ENCODE data around the gene GGA2.
A peak's percentile ranks its signal among the peaks of the same experiment; 100 is the strongest.
"Not testable (repeated sequence)": the region's sequence is repeated elsewhere in the genome, so short reads cannot be mapped to it uniquely, and the experiment has no call there.

GGA2 gene

GRCh38 chr16:23523321-23523720 is 13.0 kb upstream of the GGA2 start:
- DNase-seq, result no peak

DNA sequence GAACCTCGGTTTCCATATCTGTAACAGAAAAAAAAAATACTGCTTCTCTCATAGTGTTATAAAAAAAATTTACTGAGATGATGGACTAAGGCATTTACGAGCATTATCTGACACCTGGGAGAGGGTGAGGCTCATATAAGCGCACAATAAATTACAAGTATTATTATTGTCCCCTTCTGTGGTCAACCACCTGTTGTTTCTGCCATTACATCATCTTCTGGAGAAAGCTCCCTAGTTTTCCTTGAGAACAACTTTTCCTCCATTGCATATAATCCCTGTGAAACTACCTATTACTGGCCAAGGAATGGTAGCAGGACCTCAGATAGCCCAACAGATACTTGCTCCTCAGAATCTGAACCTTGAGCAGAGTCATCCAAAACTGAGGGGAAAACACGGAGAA is 11.7 kb upstream of the GGA2 start:
- DNase-seq, result no peak

DNA sequence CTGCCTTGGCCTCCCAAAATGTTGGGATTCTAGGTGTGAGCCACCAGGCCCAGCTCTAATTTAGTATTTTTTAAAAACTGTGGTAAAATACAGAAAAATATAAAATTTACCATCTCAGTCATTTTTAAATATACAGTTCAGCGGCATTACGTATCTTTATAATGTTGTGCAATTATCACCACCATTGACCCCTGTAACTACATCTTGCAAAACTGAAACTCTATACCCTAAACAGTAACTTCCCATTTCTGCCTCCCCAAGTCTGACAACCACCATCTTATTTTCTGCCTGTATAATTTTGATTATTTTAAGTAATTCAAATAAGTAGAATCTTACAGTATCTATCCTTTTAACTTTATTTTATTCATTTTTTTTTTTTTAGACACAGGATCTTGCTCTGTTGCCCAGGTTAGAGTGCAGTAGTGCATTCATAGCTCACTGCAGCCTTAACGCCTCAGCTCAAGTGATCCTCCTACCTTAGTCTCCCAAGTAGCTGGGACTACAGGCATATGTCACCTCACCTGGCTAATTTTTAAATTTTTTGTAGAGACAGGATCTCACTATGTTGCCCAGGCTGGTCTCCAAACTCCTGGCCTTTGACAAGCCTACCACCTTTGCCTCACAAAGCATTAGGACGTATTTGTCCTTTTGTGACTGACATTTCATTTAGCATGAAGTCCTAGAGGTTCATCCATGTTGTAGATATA is 10.9 kb upstream of the GGA2 start:
- no peak for DNase-seq

- no peak for DNase-seq
Measured at GRCh38 chr16:23520500-23520899, 10.2 kb upstream of the GGA2 start.

GRCh38 chr16:23519282-23519681 is 9.0 kb upstream of the GGA2 start:
- DNase-seq, result no peak

DNA sequence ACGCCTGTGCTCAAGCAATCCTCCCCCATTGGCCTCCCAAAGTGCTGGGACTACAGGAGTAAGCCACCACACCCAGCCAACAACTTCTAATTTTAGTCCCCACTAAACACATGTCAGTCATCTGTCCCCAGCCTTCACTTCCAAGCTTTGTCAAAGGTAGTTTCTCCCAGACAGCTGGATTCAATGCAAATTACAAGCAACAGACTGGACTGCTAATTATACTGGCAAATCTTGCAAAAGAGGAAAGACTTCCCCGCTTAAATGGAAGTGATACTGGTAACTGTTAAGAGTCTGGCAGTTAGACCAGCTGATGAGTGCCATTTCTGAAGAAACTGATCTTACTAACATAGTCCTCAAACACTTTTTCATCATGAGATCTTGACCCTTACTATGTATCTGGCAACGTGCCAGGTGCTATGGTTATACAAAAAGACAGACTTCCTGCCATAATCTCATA is 8.2 kb upstream of the GGA2 start:
- DNase-seq, result no peak

DNA sequence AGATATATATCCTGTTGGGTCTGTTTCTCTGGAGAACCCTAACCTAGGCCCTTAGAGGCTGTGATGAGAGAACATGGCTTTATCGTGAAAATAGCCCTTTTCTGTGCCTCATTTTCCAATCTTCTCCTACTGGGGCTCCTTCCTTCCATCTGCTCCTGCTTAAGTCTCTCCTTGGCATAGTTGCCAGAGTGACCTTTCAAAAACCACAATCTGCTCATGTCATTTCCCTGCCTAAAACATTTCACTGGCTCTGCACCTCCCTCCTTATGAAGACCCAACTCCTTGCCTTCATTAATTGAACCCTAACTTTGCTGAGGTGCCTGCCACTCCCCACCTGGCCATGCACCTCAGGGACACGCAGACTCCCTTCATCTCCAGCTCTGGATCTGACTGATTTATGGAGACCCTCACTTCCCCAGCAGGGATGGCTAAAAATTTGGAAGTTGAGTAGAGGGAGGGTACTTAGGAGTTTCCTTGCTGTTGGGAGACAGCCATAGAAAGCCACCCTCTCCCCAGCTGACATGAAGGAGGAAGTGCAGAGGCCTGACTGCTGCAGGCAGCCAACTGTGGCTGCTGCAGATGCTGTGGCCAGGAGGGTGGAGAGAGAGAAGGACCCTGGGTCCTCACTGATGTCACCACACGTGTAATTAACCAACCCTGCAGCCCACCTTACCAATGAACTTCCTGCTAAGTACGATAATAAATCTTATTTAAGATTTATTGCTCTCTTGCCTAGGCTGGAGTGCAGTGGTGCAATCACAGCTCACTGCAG is 6.3 kb upstream of the GGA2 start:
- DNase-seq, result no peak

GRCh38 chr16:23515881-23516280 is 5.6 kb upstream of the GGA2 start:
- no peak for DNase-seq

GRCh38 chr16:23514381-23515152 is 4.3 kb upstream of the GGA2 start:
- peak; percentile 25 to 30 for DNase-seq

DNA sequence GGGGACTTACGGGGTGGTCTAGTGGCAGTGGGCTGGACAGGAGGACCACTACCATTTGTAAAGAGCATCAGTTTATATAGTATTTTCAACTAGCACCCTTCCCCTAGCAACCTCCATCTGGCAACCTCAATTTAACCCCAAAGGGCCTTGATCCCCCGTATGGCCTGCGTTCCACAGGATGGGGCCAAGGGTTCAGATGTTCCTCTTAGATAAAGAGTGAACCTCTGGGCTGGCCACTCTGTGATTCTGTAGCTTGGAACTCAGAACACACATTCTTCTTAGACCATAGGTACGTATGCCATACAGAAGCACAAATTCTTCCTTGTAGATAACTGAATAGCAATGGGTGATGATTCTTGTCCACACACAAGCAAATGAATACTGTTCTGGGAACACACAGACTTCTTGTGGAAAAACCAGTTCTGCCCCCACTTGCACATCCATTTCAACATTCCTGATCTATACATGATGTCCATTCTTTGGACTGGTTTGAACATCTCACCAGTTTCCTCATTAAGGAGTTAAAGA is 1.9 kb upstream of the GGA2 start:
- no peak for DNase-seq

DNA sequence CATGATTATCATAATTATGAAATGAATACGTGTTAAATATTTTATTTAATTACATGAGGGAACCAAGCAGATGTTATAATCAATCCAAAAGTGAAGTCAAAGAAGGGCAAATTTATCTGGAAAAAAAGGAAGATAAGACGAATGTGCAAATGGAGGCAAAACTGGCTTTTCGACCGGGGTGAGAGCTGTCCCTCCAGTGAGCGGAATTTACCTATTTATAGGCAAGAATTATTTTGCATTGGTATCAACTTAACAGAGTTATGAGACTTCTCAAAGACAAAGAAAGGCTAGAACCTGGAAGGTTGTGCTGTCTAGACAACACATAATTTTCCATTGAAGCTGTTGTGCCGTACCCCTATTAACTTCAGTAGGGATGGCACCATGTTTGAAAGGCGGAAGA is 1.4 kb upstream of the GGA2 start:
- no peak for DNase-seq

- not testable (repeated sequence) for DNase-seq
Measured at GRCh38 chr16:23510915-23511270, 599 bp upstream of the GGA2 start.

DNA sequence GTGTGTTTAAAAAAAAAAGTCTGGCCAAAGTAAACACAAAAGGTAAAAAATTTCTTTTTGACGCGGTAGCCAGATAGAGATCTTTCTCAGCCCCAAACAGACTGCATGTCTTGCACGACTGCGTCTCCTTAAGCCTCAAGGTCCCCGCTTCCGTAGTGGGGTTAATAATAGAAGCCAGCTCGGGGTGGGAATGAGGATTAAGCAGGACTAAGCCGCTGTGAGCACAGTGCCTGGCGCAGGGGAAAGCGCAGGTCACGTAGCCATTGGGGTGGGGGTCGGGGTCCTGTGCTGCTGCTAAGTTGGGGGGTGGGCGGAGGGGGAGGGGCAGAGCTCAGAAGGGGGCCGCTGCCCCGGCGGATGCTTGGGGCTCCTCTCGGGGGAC is 521 bp downstream of the GGA2 start:
- peak; percentile 29 to 34 for DNase-seq

DNA sequence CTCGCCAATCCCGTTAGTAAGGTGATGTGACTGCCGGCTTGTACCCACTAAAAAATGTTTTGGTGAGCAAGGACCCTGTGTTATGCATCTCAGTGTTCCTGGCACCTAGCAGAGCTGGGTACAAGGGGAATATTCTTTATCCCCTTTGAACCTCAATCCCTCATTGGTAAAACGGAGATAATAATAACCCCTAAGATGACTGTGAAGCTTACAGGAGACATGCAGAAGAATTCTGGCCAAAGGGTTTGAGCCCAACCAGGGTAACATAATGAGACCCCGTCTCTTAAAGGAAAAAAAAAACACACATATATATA is 896 bp downstream of the GGA2 start:
- no peak for DNase-seq

DNA sequence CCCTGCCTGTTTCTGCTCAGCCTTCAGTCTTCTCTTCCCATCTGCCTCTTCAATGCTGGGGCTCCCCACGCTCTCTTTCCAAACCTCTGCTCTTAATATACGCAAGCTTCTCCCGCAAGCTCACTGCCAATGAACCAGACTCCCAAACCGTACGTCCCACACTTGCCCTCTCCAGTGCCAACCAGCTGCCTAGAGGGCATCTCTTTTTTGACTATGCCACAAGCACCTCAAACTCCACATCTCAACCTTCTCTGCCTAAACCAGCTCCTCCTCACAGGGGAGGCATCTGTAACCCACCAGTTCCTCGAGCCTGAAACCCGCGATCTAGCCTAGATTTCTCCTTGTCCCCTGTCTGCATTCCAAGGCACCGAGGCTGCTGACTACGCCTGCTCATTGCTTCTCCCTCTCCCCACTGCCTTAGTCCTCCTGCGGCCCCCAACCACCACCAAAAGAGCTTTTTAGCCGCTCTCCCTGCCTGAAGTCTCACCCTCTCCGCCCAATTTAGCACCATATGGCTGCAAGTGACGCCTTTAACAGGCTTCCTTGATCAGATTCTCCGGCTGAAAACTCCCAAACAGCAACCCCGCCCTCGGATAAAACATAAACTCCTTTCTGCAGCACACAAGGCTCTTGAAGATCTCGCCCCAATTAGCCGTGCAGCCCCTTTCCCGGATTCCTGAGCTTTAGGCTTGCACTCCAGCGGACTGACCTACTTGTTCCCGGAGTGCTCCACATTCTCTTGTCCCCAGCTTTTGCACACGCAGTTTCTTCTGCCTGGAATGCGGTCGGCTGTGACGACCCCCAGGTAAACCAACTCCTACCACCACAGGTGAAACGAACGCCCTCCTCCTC is 1.5 kb downstream of the GGA2 start:
- no peak for DNase-seq

- DNase-seq, result no peak
Measured at GRCh38 chr16:23506606-23506994, 3.7 kb downstream of the GGA2 start.

GRCh38 chr16:23505671-23506605 is 4.4 kb downstream of the GGA2 start:
- no peak for DNase-seq

DNA sequence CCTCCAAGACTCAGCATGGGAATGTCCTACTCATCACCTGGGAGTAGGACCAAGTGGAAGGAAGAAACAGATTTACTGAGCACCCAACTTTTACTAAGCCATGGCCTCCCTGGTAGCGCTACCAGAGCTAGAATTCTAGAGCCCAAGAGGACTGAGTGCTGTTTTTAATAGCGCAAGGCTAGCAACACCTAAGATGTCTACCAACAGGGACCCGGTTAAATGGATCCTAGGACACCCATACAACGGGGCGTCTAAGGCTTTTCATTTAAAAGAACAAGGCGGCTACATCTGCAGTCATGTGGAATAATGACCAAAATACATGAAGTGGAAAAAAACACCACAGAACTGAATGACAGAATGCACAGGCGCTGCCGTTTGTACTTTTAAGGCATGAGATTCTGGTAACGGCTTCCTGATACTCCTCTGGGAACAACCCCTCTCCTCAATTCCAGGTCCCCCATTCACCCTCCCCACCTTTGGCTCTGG is 5.1 kb downstream of the GGA2 start:
- no peak for DNase-seq

- peak; percentile 77 to 79 for DNase-seq
Measured at GRCh38 chr16:23504453-23505179, 5.7 kb downstream of the GGA2 start.

DNA sequence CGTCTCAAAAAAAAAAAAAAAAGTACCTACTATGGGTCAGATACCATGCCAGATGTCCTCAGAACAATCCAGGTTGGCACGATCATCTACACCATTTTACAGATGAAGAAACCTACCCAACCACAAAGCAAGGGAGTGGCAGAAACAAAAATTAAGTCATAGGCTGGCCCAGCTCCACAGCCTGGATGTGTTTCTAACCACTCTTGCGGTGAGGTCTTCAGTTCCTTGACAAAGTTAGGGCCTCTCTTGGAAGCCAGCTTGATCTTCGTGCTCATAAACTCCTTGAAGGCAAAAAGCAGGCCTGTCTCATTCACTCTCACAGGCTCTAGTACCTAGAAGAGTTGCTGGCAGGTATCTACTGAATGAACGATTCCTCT is 6.2 kb downstream of the GGA2 start:
- no peak for DNase-seq

GRCh38 chr16:23502466-23502865 is 7.8 kb downstream of the GGA2 start:
- no peak for DNase-seq
